ENCODE results near the gene MAPT. TPM values are rescaled to one million over a fixed set of nuclear protein-coding genes. Genes with fewer than 3 reads are reported as not detected.
A peak's percentile ranks its signal among the peaks of the same experiment; 100 is the strongest.

MAPT gene
- total RNA-seq, 2 donors from 2014 or later, result 11.7 to 14.7 TPM

- no peaks in the 10 kb centered on the region for H3K9me3 ChIP-seq
- DNase-seq (ENCODE audit: low spot score), result peak; percentile 91
- peak overlapping the region; percentile 66 to 76 for H3K27ac ChIP-seq
- no peaks in the 10 kb centered on the region for H3K36me3 ChIP-seq
- intact Hi-C loops (cut with DNase I), result no loop called here
- TF ChIP-seq POLR2A (IDR thresholded peaks at IDR 0.05), result no peak
- peak; percentile 87 for TF ChIP-seq POLR2AphosphoS5 (IDR thresholded peaks at IDR 0.05)
- H3K27me3 ChIP-seq (replicated peaks; ENCODE audit: insufficient read depth), result no peaks in the 10 kb centered on the region
- no peak overlapping the region for H3K4me3 ChIP-seq
- peaks cover 8% of the 10 kb centered on the region for H3K4me1 ChIP-seq (replicated peaks)
- WGBS, result 39% methylated on average over 12 of the region's 12 CpGs
Observed at GRCh38 chr17:45973099-45973780, 78.9 kb downstream of the MAPT start.

DNA sequence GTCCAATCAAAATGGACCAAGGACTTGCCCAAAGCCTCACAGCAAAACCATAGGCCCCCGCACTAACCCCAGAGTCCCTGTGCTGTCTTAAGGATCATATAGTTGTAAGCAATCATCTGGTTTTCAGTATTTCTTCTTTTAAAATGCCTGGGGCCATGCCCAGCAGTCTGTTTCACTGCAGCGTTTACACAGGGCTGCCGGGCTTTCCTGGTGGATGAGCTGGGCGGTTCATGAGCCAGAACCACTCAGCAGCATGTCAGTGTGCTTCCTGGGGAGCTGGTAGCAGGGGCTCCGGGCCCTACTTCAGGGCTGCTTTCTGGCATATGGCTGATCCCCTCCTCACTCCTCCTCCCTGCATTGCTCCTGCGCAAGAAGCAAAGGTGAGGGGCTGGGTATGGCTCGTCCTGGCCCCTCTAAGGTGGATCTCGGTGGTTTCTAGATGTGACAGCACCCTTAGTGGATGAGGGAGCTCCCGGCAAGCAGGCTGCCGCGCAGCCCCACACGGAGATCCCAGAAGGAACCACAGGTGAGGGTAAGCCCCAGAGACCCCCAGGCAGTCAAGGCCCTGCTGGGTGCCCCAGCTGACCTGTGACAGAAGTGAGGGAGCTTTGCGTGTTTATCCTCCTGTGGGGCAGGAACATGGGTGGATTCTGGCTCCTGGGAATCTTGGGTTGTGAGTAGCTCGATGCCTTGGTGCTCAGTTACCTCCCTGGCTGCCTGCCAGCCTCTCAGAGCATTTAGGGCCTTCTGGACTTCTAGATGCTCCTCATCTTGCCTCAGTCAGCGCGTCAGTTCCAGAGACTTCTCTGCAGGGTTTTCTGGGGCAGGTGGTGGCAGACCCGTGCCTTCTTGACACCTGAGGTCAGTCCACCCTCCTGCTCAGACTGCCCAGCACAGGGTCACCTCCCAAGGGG, 79.8 kb downstream of the MAPT start:
- peak overlapping the region; percentile 66 to 76 for H3K27ac ChIP-seq
- intact Hi-C loops (cut with DNase I), result no loop called here
- peaks cover 8% of the 10 kb centered on the region for H3K4me1 ChIP-seq (replicated peaks)
- H3K9me3 ChIP-seq, result no peaks in the 10 kb centered on the region
- no peaks in the 10 kb centered on the region for H3K36me3 ChIP-seq
- H3K27me3 ChIP-seq (replicated peaks; ENCODE audit: insufficient read depth), result no peaks in the 10 kb centered on the region
- TF ChIP-seq CTCF (IDR thresholded peaks at IDR 0.05) (peak in 1 of 4 experiments; percentile 7), POLR2A (IDR thresholded peaks at IDR 0.05) (no peak), POLR2AphosphoS5 (IDR thresholded peaks at IDR 0.05) (no peak)
- 75% methylated on average over 17 of the region's 17 CpGs for WGBS
- no peak overlapping the region for H3K4me3 ChIP-seq
- peak; percentile 60 for DNase-seq (ENCODE audit: low spot score)

DNA sequence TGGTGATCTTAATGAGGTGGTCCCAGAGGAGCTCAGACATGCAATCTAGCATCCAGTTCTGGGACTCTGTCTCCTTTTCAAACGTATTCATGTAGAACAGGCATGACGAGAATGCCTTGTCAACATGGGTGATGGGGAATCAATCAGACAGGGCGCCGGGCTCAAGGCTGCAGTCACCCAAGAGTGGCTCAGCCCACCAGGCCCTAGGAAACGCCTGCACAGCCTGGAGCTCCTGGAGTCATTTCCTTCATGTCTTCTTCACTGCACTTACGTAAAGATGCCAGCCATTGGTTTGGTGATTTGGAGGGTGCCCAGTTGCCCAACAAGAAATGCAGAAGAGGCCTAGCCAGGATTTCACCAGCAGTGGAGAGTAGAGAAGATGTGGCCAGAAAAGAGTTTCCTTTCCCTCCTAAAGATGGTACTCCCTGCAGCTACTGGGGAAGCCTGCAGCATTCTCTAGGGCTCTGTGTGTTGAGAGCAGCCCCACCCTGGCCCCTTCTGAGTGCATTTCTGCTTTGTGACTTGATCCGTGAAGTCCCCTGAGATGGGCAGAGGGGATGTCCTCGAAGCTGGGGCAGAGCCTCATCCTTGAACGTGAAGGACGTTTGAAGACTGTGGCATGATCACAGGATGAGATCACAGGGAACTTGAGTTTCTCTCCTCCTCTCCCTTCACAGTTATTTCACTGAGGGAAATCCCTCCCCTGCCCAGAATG, 80.7 kb downstream of the MAPT start:
- peak overlapping the region; percentile 66 to 76 for H3K27ac ChIP-seq
- no peaks in the 10 kb centered on the region for H3K9me3 ChIP-seq
- peaks cover 8% of the 10 kb centered on the region for H3K4me1 ChIP-seq (replicated peaks)
- H3K4me3 ChIP-seq, result no peak overlapping the region
- intact Hi-C loops (cut with DNase I), result no loop called here
- H3K27me3 ChIP-seq (replicated peaks; ENCODE audit: insufficient read depth), result no peaks in the 10 kb centered on the region
- TF ChIP-seq CTCF (IDR thresholded peaks at IDR 0.05), result no peak
- no peak for TF ChIP-seq POLR2AphosphoS5 (IDR thresholded peaks at IDR 0.05)
- TF ChIP-seq POLR2A (IDR thresholded peaks at IDR 0.05), result no peak
- no peak for DNase-seq (ENCODE audit: low spot score)
- H3K36me3 ChIP-seq, result no peaks in the 10 kb centered on the region
- 83% methylated on average over 10 of the region's 10 CpGs for WGBS

DNA sequence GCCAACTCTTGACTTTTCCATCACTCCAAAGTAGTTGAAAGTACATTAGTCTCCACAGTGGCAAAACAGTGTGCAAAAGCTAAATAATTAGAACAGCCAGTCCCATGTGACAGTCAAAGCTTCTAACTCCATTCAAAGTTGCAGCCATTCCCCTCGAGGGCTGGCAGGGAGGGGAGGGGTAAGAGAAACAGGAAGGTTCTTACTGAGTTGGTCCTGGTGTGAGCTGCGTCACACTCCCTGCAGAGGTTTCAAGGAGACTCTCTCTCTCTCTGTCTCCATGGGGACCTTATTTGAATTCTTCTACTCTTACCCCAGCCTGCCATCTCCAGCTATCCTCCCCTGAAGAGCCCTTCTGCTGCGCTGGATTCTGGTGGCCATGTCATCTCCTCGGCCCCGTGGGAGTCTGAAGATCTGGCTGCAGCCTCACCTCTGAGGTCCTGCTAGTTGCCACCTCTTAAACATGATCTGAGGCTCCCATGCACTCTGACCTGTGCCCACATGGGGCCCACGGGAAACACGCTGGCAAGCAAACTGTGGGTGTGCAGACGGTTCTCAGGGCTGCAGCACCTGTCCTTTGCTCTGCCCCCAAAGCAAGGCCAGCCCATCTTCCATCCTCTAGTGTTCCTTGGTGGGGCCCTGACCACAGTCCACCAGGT, 81.4 kb downstream of the MAPT start:
- Histone ChIP-seq H3K27me3 (replicated peaks; ENCODE audit: insufficient read depth) (no peaks in the 10 kb centered on the region), H3K4me3 (no peak overlapping the region), H3K4me1 (replicated peaks) (peaks cover 8% of the 10 kb centered on the region), H3K9me3 (no peaks in the 10 kb centered on the region), H3K36me3 (no peaks in the 10 kb centered on the region), H3K27ac (no peak overlapping the region)
- intact Hi-C loops (cut with DNase I), result no loop called here
- no peak for TF ChIP-seq POLR2A (IDR thresholded peaks at IDR 0.05)
- 79% methylated on average over 8 of the region's 8 CpGs for WGBS
- no peak for DNase-seq (ENCODE audit: low spot score)

DNA sequence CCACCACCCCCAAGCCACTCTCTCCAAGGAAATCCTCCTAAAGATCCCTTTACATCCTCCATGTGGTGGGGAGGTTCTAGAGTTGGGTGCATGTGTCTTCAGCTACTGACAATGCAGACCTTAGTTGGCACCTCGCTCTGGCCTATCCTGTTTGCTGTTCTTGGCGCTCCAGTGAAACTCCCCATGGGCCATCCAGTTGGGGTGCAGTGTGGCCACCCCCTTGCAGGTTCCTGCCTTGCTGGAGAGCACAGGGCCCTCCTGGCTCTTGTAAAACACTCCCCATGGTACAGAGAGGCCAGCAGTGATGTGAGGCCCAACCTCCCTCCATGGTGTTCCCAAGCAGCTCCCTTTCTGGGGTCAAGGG, 82.0 kb downstream of the MAPT start:
- H3K9me3 ChIP-seq, result no peaks in the 10 kb centered on the region
- 100% methylated on average over 2 of the region's 2 CpGs for WGBS
- TF ChIP-seq POLR2A (IDR thresholded peaks at IDR 0.05), result no peak
- TF ChIP-seq POLR2AphosphoS5 (IDR thresholded peaks at IDR 0.05), result no peak
- TF ChIP-seq CTCF (IDR thresholded peaks at IDR 0.05), result no peak
- no peak for DNase-seq (ENCODE audit: low spot score)
- H3K27me3 ChIP-seq (replicated peaks; ENCODE audit: insufficient read depth), result no peaks in the 10 kb centered on the region
- no peak overlapping the region for H3K4me3 ChIP-seq
- H3K36me3 ChIP-seq, result no peaks in the 10 kb centered on the region
- intact Hi-C loops (cut with DNase I), result no loop called here
- peaks cover 8% of the 10 kb centered on the region for H3K4me1 ChIP-seq (replicated peaks)
- no peak overlapping the region for H3K27ac ChIP-seq

Measured in prostate gland (tissue), 2 donors.